ENCODE data around the gene WDR82. TPM values are rescaled to one million over a fixed set of nuclear protein-coding genes. Genes with fewer than 3 reads are reported as not detected.

The WDR82 gene
- total RNA-seq, 1 experiment from 2014 or later = 31.1 TPM

- DNase-seq (ENCODE audit: low read depth) = no peak
Observed at GRCh38 chr3:52308308-52308707, 29.9 kb upstream of the WDR82 start.

- no peak for DNase-seq (ENCODE audit: low read depth)
Observed at GRCh38 chr3:52306978-52307377, 28.5 kb upstream of the WDR82 start.

- DNase-seq (ENCODE audit: low read depth) = no peak
Observed at GRCh38 chr3:52305926-52306325, 27.5 kb upstream of the WDR82 start.

GRCh38 chr3:52303811-52304210 is 25.4 kb upstream of the WDR82 start:
- no peak for DNase-seq (ENCODE audit: low read depth)

- no peak for DNase-seq (ENCODE audit: low read depth)
Observed at GRCh38 chr3:52302426-52303145, 24.1 kb upstream of the WDR82 start.

- peak; percentile 57 for DNase-seq (ENCODE audit: low read depth)
Observed at GRCh38 chr3:52299879-52300611, 21.6 kb upstream of the WDR82 start.

- DNase-seq (ENCODE audit: low read depth) = no peak
Observed at GRCh38 chr3:52299247-52299878, 20.9 kb upstream of the WDR82 start.

- no peak for DNase-seq (ENCODE audit: low read depth)
Observed at GRCh38 chr3:52298149-52299098, 20.0 kb upstream of the WDR82 start.

- no peak for DNase-seq (ENCODE audit: low read depth)
Observed at GRCh38 chr3:52297242-52298148, 19.0 kb upstream of the WDR82 start.

- DNase-seq (ENCODE audit: low read depth) = no peak
Observed at GRCh38 chr3:52295671-52296208, 17.3 kb upstream of the WDR82 start.

GRCh38 chr3:52294320-52295150 is 16.1 kb upstream of the WDR82 start:
- DNase-seq (ENCODE audit: low read depth) = no peak

- no peak for DNase-seq (ENCODE audit: low read depth)
Observed at GRCh38 chr3:52293491-52294319, 15.3 kb upstream of the WDR82 start.

GRCh38 chr3:52292247-52293065 is 14.0 kb upstream of the WDR82 start:
- DNase-seq (ENCODE audit: low read depth) = no peak

- no peak for DNase-seq (ENCODE audit: low read depth)
Observed at GRCh38 chr3:52291508-52292181, 13.2 kb upstream of the WDR82 start.

- no peak for DNase-seq (ENCODE audit: low read depth)
Observed at GRCh38 chr3:52290596-52291507, 12.4 kb upstream of the WDR82 start.

All from Daoy (cell line).